HepG2 (cell line): Measurements from ENCODE around the gene ANKRD65. TPM values are rescaled to one million over a fixed set of nuclear protein-coding genes. Genes with fewer than 3 reads are reported as not detected.

Experiments used
- ATAC-seq: fragments of 200-7000 bp; cut with Tn5 transposase; 3 replicates; pipeline ENCODE4 v1.9.1; 2020; ENCODE audit warnings: mild to moderate bottlenecking, moderate library complexity
- BruUV-seq: library from RNA; stranded (reverse); fragments of 400-500 nt; replicated peaks from 2 replicates; lab custom pipeline; 2021; lab: Mats Ljungman, UMichigan
- CTCF ChIA-PET: fragments of 300-600 bp; formaldehyde crosslinking; extraction: SDS; loops from one replicate; lab custom pipeline; 2021; ENCODE audit warnings: low total read pairs, inconsistent platforms, low intra/inter-chr PET ratio; lab: Yijun Ruan, JAX
- POLR2A ChIA-PET: fragments of 350-600 bp; sonication (Branson Sonifier 250); formaldehyde crosslinking; loops from one replicate; lab custom pipeline; 2020; ENCODE audit warnings: antibody characterized with exemption, inconsistent platforms; lab: Yijun Ruan, JAX
- DNase-seq: peaks from one replicate; pipeline ENCODE4 v3.0.0-alpha.2; 2015; ENCODE audit warnings: low spot score
- FAIRE-seq: peaks from 3 replicates; lab custom pipeline; 2011; peaks lifted over from hg19 to GRCh38; lab: Jason Lieb, UNC
- H2AFZ ChIP-seq: one replicate; pipeline ENCODE4 v1.6.1; 2011; ENCODE audit warnings: low read length, inconsistent platforms
- H3K27ac ChIP-seq: fragments of 300-600 bp; 3 replicates; pipeline ENCODE4 v1.8.0; 2011; ENCODE audit warnings: mixed run types, mild to moderate bottlenecking, mixed read lengths, low read length, inconsistent platforms; ENCODE audit not compliant: insufficient read depth; ENCODE audit errors: extremely low read length
- H3K27me3 ChIP-seq, 2 experiments: fragments of 200-600 bp in 1 of 2; 2 replicates in 1 of 2; 3 replicates in 1 of 2; pipeline versions ENCODE4 v1.6.0 to v1.8.0; 2011; ENCODE audit warnings: low read length in 2 of 2, mild to moderate bottlenecking in 2 of 2, moderate library complexity in 2 of 2, inconsistent platforms in 1 of 2; ENCODE audit not compliant: insufficient read depth in 2 of 2, control insufficient read depth in 1 of 2
- H3K36me3 ChIP-seq, 2 experiments: fragments of 200-600 bp in 1 of 2; replicated peaks in 1 of 2; 2 replicates in 1 of 2; 3 replicates in 1 of 2; pipeline versions ENCODE4 v1.5.1 to v1.8.0; 2011; ENCODE audit warnings: low read length in 2 of 2, inconsistent platforms in 1 of 2; ENCODE audit not compliant: insufficient read depth in 2 of 2, control insufficient read depth in 1 of 2
- H3K4me1 ChIP-seq: 2 replicates; pipeline ENCODE4 v1.5.1; 2012; ENCODE audit warnings: low read length, inconsistent platforms; ENCODE audit not compliant: insufficient read depth
- H3K4me2 ChIP-seq: 2 replicates; pipeline ENCODE4 v1.6.0; 2011; ENCODE audit warnings: low read depth, low read length, inconsistent platforms
- H3K4me3 ChIP-seq, 3 experiments: fragments of 200-600 bp in 1 of 3; sonication (generic), shearing (Covaris generic) in 1 of 3; replicated peaks in 1 of 3; 2 replicates each; pipeline ENCODE4 v1.5.1; 2011 to 2016; ENCODE audit warnings: low read length in 3 of 3, inconsistent platforms in 2 of 3, low read depth in 2 of 3, mild to moderate bottlenecking in 2 of 3, control low read depth in 1 of 3, mixed read lengths in 1 of 3; ENCODE audit not compliant: insufficient read depth in 1 of 3
- H3K79me2 ChIP-seq: one replicate; pipeline ENCODE4 v1.6.1; 2011; ENCODE audit warnings: low read length, inconsistent platforms; ENCODE audit not compliant: insufficient read depth
- H3K9ac ChIP-seq: 2 replicates; pipeline ENCODE4 v1.6.0; 2011; ENCODE audit warnings: mild to moderate bottlenecking, low read depth, low read length, inconsistent platforms; ENCODE audit not compliant: insufficient read depth
- H3K9me3 ChIP-seq: 2 replicates; pipeline ENCODE4 v1.5.1; 2012; ENCODE audit warnings: mild to moderate bottlenecking, low read length
- H4K20me1 ChIP-seq: 2 replicates; pipeline ENCODE4 v1.6.0; 2011; ENCODE audit warnings: inconsistent platforms, mild to moderate bottlenecking, low read length, moderate library complexity; ENCODE audit not compliant: insufficient read depth
- CREBL2 ChIP-seq: sonication (generic); formaldehyde crosslinking; IDR thresholded peaks from 2 replicates; pipeline ENCODE4 v1.8.1; 2023; ENCODE audit warnings: missing genetic modification reagents, mild to moderate bottlenecking, borderline replicate concordance
- GZF1 ChIP-seq: sonication (generic); formaldehyde crosslinking; IDR thresholded peaks from 2 replicates; pipeline ENCODE4 v1.5.1; 2020; ENCODE audit warnings: mild to moderate bottlenecking, missing genetic modification reagents
- ISX ChIP-seq: sonication (generic); formaldehyde crosslinking; conservative IDR thresholded peaks from 2 replicates; pipeline ENCODE4 v1.5.0; 2020; ENCODE audit warnings: missing genetic modification reagents
- NCOA5 ChIP-seq: sonication (generic); formaldehyde crosslinking; IDR thresholded peaks from 2 replicates; pipeline ENCODE4 v1.4.0; 2020; ENCODE audit warnings: missing genetic modification reagents
- PHF21A ChIP-seq: sonication (generic); formaldehyde crosslinking; IDR thresholded peaks from 2 replicates; pipeline ENCODE4 v1.5.0; 2020; ENCODE audit warnings: mild to moderate bottlenecking, missing genetic modification reagents
- SNAPC4 ChIP-seq: sonication (generic); formaldehyde crosslinking; IDR thresholded peaks from 2 replicates; pipeline ENCODE4 v1.4.0; 2020; ENCODE audit warnings: mild to moderate bottlenecking, missing genetic modification reagents
- TBL1XR1 ChIP-seq: fragments of 150-350 bp; IDR thresholded peaks from 2 replicates; pipeline ENCODE4 v1.6.1; 2014; ENCODE audit warnings: borderline replicate concordance, low read length; ENCODE audit not compliant: partially characterized antibody
- ZGPAT ChIP-seq: IDR thresholded peaks from 2 replicates; pipeline ENCODE4 v1.6.1; 2016; ENCODE audit warnings: mild to moderate bottlenecking
- ZNF329 ChIP-seq: sonication (generic); formaldehyde crosslinking; IDR thresholded peaks from 2 replicates; pipeline ENCODE4 v1.9.0; 2021; ENCODE audit warnings: low read depth, mild to moderate bottlenecking, missing genetic modification reagents
- ZNF446 ChIP-seq: sonication (generic); formaldehyde crosslinking; IDR thresholded peaks from 2 replicates; pipeline ENCODE4 v1.5.0; 2020; ENCODE audit warnings: mild to moderate bottlenecking, missing genetic modification reagents
- ZNF615 ChIP-seq: sonication (generic); formaldehyde crosslinking; IDR thresholded peaks from 2 replicates; pipeline ENCODE4 v1.5.0; 2020; ENCODE audit warnings: mild to moderate bottlenecking, missing genetic modification reagents, borderline replicate concordance
- ZNF878 ChIP-seq: sonication (generic); formaldehyde crosslinking; IDR thresholded peaks from 2 replicates; pipeline ENCODE4 v1.8.1; 2023; ENCODE audit warnings: mild to moderate bottlenecking, missing genetic modification reagents, moderate library complexity
- WGBS: methylation state at CpG from one replicate; pipeline ENCODE4 v1.1.6; 2017; ENCODE audit warnings: low lambda C conversion rate; 5-methylcytosine and 5-hydroxymethylcytosine counted together
- in situ Hi-C: cut with HindIII; loops from 2 replicates; pipeline ENCODE4 v1.10.0; 2017; ENCODE audit warnings: low pct_unique_long_range_greater_than_20kb; ENCODE audit not compliant: extremely low pct_ligation_motif_present
- intact Hi-C: fragments of 100-400 bp; cut with micrococcal nuclease; formaldehyde crosslinking; loops from one replicate; pipeline ENCODE4 v1.10.0; 2022; ENCODE audit not compliant: unreplicated experiment
- polyA plus RNA-seq, 8 experiments: library from polyadenylated mRNA; depleted of rRNA in 3 of 8; stranded (reverse) in 7 of 8; unstranded in 1 of 8; fragments of >200 nt; fragmentation: Illumina TruSeq in 4 of 8; extraction: Trizol in 4 of 8; gene quantifications; 2 replicates each; pipeline versions ENCODE4 v1.2.1 to v1.2.3, GENCODE V29; 2011 to 2016; ENCODE audit warnings: low read depth in 4 of 8, missing spikeins in 1 of 8, mixed read lengths in 1 of 8; ENCODE audit not compliant: insufficient read depth in 1 of 8
- total RNA-seq, 5 experiments: library from RNA; depleted of rRNA; stranded (reverse); fragments of >200 nt; fragmentation: Illumina TruSeq; extraction: Trizol; gene quantifications; 2 replicates each; pipeline ENCODE4 v1.2.3, GENCODE V29; 2016; ENCODE audit warnings: low read depth in 1 of 5
- TF ChIP-seq, protein P1 (sequence below): sonication (generic); formaldehyde crosslinking; IDR thresholded peaks from 2 replicates; pipeline ENCODE4 v1.5.1; 2020; ENCODE audit warnings: mild to moderate bottlenecking, moderate library complexity, missing genetic modification reagents

ANKRD65 gene
- total and polyA plus RNA-seq, 2 of the 13 experiments (the other 11 are each of a cell fraction or from before 2014, with no cell fraction given) = 12.1 to 30.1 TPM

GRCh38 chr1:1432274-1432950 lies 11.3 kb upstream of the ANKRD65 start:
- Histone ChIP-seq H3K4me1 (peaks cover 52% of the 10 kb centered on the region), H4K20me1 (no peaks in the 10 kb centered on the region), H3K27me3 (no peaks in the 10 kb centered on the region), H2AFZ (no peak overlapping the region), H3K9me3 (no peaks in the 10 kb centered on the region), H3K36me3 (no peaks in the 10 kb centered on the region; a peak in 1 of 5 replicates), H3K79me2 (peaks cover 25% of the 10 kb centered on the region), H3K4me2 (peak overlapping the region; percentile 89), H3K4me3 (peak overlapping the region; percentile 72 to 88 (median 79)), H3K27ac (peak overlapping the region; percentile 94), H3K9ac (peak overlapping the region; percentile 88)
- intact Hi-C loops (no loop called here), in situ Hi-C loops (no loop called here)
- BruUV-seq = TSS peak; percentile 52
- FAIRE-seq = no peak
- ChIA-PET POLR2A (interaction anchor here (0.7 to 11.0 kb wide), 16 partner anchors 8 to 246 kb away, joined by 3 to 355 read pairs (median 10); partner anchors contain the start of genes ANKRD65, AURKAIP1, CCNL2 and MIB2), CTCF (no interaction called here)
- 0% methylated on average over 6 of the region's 28 CpGs for WGBS
- ATAC-seq = peak; percentile 7
- DNase-seq = no peak
- TF ChIP-seq GZF1 (CRISPR knock-in tag) = no peak; the same call in 1 of the 2 replicates
- TF ChIP-seq ZNF329 (CRISPR knock-in tag) = no peak
- no peak for TF ChIP-seq PHF21A
- TF ChIP-seq ZGPAT (CRISPR knock-in tag) = peak; percentile 16
- TF ChIP-seq ISX = 0 out of 2 replicates have a peak, but pooled peaks have one; percentile 18
- TF ChIP-seq TBL1XR1 = no peak
- TF ChIP-seq NCOA5 (CRISPR knock-in tag) = no peak
- TF ChIP-seq SNAPC4 = 0 out of 2 replicates have a peak, but pooled peaks have one; percentile 3
- no peak for TF ChIP-seq ZNF615 (CRISPR knock-in tag)
- TF ChIP-seq, protein P1, sequence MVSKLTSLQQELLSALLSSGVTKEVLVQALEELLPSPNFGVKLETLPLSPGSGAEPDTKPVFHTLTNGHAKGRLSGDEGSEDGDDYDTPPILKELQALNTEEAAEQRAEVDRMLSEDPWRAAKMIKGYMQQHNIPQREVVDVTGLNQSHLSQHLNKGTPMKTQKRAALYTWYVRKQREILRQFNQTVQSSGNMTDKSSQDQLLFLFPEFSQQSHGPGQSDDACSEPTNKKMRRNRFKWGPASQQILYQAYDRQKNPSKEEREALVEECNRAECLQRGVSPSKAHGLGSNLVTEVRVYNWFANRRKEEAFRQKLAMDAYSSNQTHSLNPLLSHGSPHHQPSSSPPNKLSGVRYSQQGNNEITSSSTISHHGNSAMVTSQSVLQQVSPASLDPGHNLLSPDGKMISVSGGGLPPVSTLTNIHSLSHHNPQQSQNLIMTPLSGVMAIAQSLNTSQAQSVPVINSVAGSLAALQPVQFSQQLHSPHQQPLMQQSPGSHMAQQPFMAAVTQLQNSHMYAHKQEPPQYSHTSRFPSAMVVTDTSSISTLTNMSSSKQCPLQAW (CRISPR knock-in tag) = 0 out of 2 replicates have a peak, but pooled peaks have one; percentile 10
- no peak for TF ChIP-seq CREBL2 (CRISPR knock-in tag)
- TF ChIP-seq ZNF446 (CRISPR knock-in tag) = no peak
- TF ChIP-seq ZNF878 (CRISPR knock-in tag) = 0 out of 2 replicates have a peak, but pooled peaks have one; percentile 22
